Measurements from ENCODE around the gene ROR1.

The ROR1 gene

GRCh38 chr1:63887809-63888208 lies 114.0 kb downstream of the ROR1 start:
- no peak for DNase-seq

GRCh38 chr1:63888984-63889383 lies 115.2 kb downstream of the ROR1 start:
- no peak for DNase-seq

GRCh38 chr1:63890468-63890867 lies 116.7 kb downstream of the ROR1 start:
- no peak for DNase-seq

GRCh38 chr1:63891060-63891690 lies 117.4 kb downstream of the ROR1 start:
- DNase-seq = no peak

GRCh38 chr1:63892632-63893395 lies 119.0 kb downstream of the ROR1 start:
- DNase-seq = no peak

- DNase-seq = no peak
Observed at GRCh38 chr1:63893976-63894375, 120.2 kb downstream of the ROR1 start.

- no peak for DNase-seq
Observed at GRCh38 chr1:63894627-63895265, 120.9 kb downstream of the ROR1 start.

GRCh38 chr1:63896755-63897154 lies 122.9 kb downstream of the ROR1 start:
- no peak for DNase-seq

GRCh38 chr1:63898428-63899196 lies 124.8 kb downstream of the ROR1 start:
- DNase-seq = no peak

GRCh38 chr1:63901094-63901493 lies 127.3 kb downstream of the ROR1 start:
- DNase-seq = no peak

- DNase-seq = no peak
Observed at GRCh38 chr1:63902844-63903589, 129.2 kb downstream of the ROR1 start.

GRCh38 chr1:63903947-63904610 lies 130.3 kb downstream of the ROR1 start:
- DNase-seq = no peak

GRCh38 chr1:63904826-63905225 lies 131.0 kb downstream of the ROR1 start:
- no peak for DNase-seq

- no peak for DNase-seq
Observed at GRCh38 chr1:63906047-63906704, 132.4 kb downstream of the ROR1 start.

- DNase-seq = no peak
Observed at GRCh38 chr1:63907051-63907450, 133.2 kb downstream of the ROR1 start.

GRCh38 chr1:63908016-63908415 lies 134.2 kb downstream of the ROR1 start:
- no peak for DNase-seq

GRCh38 chr1:63909526-63909925 lies 135.7 kb downstream of the ROR1 start:
- DNase-seq = no peak

- DNase-seq = no peak
Observed at GRCh38 chr1:63911049-63911448, 137.2 kb downstream of the ROR1 start.

GRCh38 chr1:63912643-63913042 lies 138.8 kb downstream of the ROR1 start:
- DNase-seq = no peak

- no peak for DNase-seq
Observed at GRCh38 chr1:63913533-63913932, 139.7 kb downstream of the ROR1 start.

- DNase-seq = no peak
Observed at GRCh38 chr1:63914241-63914640, 140.4 kb downstream of the ROR1 start.

GRCh38 chr1:63914706-63915105 lies 140.9 kb downstream of the ROR1 start:
- no peak for DNase-seq
